Retinal pigment epithelial cell (primary cell): ENCODE data around the gene EPO.

ENCODE experiments used
- DNase-seq: peaks from one replicate; pipeline ENCODE4 v3.0.0-alpha.2; 2010; ENCODE audit warnings: low read depth
- H3K4me3 ChIP-seq: 2 replicates; pipeline ENCODE4 v1.5.1; 2011; ENCODE audit warnings: mild to moderate bottlenecking, low read length, control low read depth, moderate library complexity
- CTCF ChIP-seq: conservative IDR thresholded peaks from 2 replicates; pipeline ENCODE4 v1.5.1; 2011; ENCODE audit warnings: low read depth, low read length, control low read depth, inconsistent platforms

EPO gene

GRCh38 chr7:100684534-100685042 is 35.7 kb upstream of the EPO start:
- no peak overlapping the region for H3K4me3 ChIP-seq
- DNase-seq: no peak
- TF ChIP-seq CTCF: no peak

- H3K4me3 ChIP-seq: no peak overlapping the region
- TF ChIP-seq CTCF: no peak
- DNase-seq: no peak
Measured at GRCh38 chr7:100685049-100685605, 35.1 kb upstream of the EPO start.

- H3K4me3 ChIP-seq: no peak overlapping the region
- TF ChIP-seq CTCF: no peak
- no peak for DNase-seq
Measured at GRCh38 chr7:100685631-100686145, 34.6 kb upstream of the EPO start.

GRCh38 chr7:100686201-100686821 is 34.0 kb upstream of the EPO start:
- DNase-seq: no peak
- no peak overlapping the region for H3K4me3 ChIP-seq
- no peak for TF ChIP-seq CTCF

GRCh38 chr7:100686822-100687211 is 33.5 kb upstream of the EPO start:
- H3K4me3 ChIP-seq: no peak overlapping the region
- TF ChIP-seq CTCF: no peak
- no peak for DNase-seq

- no peak for DNase-seq
- H3K4me3 ChIP-seq: no peak overlapping the region
- no peak for TF ChIP-seq CTCF
Measured at GRCh38 chr7:100687261-100687660, 33.0 kb upstream of the EPO start.

- no peak overlapping the region for H3K4me3 ChIP-seq
- no peak for DNase-seq
- TF ChIP-seq CTCF: no peak
Measured at GRCh38 chr7:100687751-100688300, 32.4 kb upstream of the EPO start.
